Right forelimb (tissue), 1 donor: ENCODE results near the gene CLIC1.

Experiments used
- DNase-seq: peaks from one replicate; pipeline ENCODE4 v3.0.0-alpha.2; 2018

The CLIC1 gene

GRCh38 chr6:31700740-31701401 is 35.5 kb downstream of the CLIC1 start:
- DNase-seq = no peak

- no peak for DNase-seq
Observed at GRCh38 chr6:31697555-31697954, 38.8 kb downstream of the CLIC1 start.

- DNase-seq = no peak
Observed at GRCh38 chr6:31693535-31693934, 42.8 kb downstream of the CLIC1 start.

DNA sequence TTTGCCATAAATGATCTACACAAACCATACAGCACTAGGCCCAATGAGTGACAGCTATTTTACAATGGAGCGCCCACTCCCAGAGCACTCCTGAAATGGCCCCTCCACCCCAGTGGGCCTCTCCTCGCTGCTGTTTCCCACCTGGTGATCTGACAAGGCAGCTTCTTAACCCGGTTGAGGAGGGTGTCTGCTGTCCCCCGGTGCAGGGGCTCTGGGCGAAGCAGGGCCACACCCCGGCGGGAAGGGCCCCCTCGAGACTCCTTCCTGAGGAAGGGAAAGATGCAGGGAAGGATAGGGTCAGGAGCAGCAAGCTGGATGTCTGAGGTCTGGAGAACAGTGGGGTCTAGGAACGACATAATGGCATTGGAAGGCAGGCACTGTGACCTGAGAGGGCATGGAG is 43.4 kb downstream of the CLIC1 start:
- DNase-seq = no peak

- DNase-seq = no peak
Observed at GRCh38 chr6:31692353-31692752, 44.0 kb downstream of the CLIC1 start.

DNA sequence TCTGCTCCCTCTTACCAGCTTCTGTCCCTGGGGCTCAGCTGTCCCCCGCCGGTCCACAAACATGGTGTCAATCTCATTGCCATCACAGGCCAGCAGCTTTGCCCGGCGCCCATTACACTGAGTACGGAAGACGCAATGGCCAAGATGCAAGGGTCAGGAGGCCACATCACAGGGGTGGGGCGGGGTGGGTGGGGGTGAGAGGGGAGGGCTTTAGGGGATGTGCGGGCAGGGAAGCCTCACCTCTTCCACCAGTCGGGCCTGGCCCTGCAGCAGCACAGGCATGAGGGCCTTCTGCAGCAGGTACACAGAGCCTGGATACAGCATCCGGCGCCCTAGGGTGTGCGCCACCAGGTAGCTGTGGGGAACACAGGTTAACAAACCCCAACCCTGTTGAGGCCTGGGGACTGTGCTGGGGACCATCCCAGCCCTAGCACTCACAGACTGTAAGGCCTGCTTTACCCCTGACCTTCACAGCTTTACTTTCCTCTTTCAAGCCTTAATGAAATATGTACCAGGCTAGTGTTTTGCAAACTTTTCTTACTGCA is 44.7 kb downstream of the CLIC1 start:
- no peak for DNase-seq

GRCh38 chr6:31691078-31691463 is 45.3 kb downstream of the CLIC1 start:
- no peak for DNase-seq

GRCh38 chr6:31690231-31691077 is 45.9 kb downstream of the CLIC1 start:
- DNase-seq = no peak

GRCh38 chr6:31689249-31690110 is 46.9 kb downstream of the CLIC1 start:
- no peak for DNase-seq

DNA sequence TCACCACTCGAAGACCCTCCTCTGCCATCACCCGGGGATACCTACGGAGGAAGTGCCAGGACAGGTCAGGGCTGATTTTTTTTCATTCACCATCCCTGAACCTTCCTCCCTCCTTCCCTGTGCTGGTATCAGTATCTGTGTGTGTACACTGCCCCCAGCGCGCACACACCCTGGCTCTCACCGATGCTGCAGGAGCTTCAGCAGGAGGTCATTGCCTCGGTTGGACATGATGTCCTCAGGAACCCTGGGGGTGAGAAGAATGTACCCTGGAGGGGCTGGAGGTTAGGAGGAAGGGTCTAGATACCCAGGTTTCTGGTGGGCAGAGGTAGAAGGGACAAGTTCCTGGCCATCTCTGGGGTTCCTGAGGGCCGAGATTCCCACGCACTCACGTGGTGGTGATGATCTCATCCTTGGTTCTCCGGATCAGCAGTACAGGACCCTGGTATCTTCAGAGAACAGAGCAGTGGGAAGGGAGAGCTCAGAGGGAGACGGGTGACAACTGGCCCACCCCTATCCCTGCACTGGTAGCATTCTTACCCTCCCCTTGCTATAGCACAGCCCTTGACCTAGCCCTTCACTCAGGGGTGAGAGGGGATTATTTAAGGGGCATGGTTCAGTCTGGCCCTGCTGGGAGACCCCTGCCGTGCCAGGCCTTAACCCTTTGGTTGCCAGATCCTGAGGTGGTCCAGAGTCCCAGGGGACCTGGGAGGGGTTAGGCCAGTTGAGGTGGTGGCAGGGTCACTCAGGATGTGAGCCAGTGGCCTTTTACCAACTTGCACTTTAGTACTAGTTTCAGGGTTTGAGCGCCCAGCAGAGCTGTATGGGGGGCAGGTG is 48.3 kb downstream of the CLIC1 start:
- no peak for DNase-seq

GRCh38 chr6:31687321-31687720 is 49.0 kb downstream of the CLIC1 start:
- DNase-seq = no peak

DNA sequence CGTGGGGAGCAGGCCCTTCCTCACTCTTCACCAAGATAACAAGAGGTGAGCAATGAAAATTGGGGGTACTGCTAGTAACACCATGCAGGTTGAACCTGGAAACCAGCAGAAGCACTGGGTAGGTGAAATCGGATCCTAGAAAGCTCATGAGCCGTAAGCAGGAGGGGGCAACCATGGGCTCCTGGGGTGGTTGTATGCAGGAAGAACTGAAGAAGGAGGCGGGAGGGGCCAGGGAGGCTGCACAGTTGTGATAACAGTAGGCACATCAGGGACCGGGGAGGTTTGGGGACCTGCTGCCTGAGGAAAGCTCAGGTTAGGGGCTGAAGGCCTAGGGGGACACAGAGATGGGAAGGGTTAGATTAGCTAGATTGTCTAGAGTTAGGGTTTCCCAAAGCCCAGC is 49.8 kb downstream of the CLIC1 start:
- DNase-seq = no peak

GRCh38 chr6:31683591-31683990 is 52.7 kb downstream of the CLIC1 start:
- DNase-seq = no peak

- DNase-seq = peak; percentile 54
Observed at GRCh38 chr6:31681135-31681671, 55.1 kb downstream of the CLIC1 start.
